Measurements from ENCODE around the gene PXN. TPM values are rescaled to one million over a fixed set of nuclear protein-coding genes. Genes with fewer than 3 reads are reported as not detected.

The PXN gene
- 5.6 TPM for total RNA-seq

DNA sequence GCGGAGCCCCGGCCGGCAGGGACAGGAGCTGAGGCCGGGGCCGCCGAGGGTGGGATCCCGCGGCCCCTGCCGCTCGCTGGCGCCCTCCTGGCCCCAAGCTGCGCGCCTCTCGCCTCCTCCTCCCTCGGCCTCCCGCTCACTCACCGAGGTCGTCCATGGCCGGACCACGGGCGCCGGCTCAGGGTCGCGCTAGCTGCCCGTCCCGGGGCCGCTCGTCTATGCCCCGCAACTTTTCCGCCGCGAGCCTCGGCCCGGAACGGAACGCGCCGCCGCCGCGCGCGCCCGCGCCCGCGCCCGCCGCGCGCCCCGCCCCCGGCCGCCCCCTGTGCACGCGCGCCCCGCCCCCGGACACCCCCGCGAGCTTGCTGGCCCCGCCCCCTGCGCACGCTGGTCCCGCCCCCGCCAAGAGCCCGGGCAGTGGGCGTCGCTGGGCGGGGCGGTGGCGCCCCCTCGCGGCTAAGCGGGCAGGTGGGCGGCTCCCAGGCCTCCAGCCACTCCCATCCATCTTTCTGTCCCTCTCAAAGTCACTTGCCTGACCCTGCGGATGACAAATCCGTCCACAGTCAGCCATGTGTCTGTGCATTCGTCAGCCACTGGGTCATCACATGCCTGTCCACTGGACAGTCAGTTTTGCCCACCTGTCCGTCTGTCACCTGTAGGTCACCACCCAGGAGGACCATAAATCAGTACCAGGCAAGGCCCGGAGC, at the start of gene PXN:
PXN (minus strand) TSS at position 258 of the 707 bp plus-strand sequence; CDS start at position 157, 101 bp downstream.

DNA sequence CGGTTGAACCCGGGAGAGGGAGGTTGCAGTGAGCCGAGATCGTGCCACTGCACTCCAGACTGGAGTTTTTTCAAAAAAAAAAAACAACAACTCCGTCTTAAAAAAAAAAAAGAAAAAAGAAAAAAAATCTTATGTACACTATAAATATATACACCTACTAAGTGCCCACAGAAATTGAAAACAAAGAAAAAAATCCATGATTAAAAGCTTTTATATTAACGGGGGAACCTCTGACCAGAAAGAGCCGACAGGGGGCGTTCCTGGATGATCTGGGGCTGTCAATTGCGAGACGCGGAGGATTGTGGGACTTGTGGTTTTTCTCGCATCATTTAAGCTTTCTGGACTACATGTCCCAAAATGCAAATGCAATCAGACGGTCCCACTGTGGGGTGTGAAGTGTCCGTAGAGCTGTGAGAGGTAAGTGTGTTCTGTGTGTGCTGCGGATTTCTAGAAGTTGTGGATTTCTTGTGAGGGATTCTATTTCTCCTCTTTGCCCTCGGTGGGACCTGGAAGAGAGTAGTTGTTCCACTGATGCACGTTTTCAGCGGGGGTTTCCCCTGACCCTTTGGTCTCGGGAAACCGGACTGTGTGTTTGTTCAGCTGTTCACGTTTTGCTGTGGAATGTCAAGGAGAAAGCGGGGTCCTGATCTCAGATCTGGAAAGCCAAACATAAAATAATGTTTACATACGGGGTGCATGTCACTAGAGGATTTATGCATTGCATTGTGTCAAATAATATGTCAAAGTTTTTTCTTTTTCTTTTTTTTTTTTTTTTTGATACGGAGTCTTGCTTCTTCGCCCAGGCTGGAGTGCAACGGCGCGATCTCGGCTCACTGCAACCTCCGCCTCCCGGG, 36.7 kb upstream of the PXN start, which contains the start of gene SIRT4:
SIRT4 (plus strand) TSS at position 360 of the 854 bp plus-strand sequence. CDS start 1,241 bp downstream, outside the sequence.

DNA sequence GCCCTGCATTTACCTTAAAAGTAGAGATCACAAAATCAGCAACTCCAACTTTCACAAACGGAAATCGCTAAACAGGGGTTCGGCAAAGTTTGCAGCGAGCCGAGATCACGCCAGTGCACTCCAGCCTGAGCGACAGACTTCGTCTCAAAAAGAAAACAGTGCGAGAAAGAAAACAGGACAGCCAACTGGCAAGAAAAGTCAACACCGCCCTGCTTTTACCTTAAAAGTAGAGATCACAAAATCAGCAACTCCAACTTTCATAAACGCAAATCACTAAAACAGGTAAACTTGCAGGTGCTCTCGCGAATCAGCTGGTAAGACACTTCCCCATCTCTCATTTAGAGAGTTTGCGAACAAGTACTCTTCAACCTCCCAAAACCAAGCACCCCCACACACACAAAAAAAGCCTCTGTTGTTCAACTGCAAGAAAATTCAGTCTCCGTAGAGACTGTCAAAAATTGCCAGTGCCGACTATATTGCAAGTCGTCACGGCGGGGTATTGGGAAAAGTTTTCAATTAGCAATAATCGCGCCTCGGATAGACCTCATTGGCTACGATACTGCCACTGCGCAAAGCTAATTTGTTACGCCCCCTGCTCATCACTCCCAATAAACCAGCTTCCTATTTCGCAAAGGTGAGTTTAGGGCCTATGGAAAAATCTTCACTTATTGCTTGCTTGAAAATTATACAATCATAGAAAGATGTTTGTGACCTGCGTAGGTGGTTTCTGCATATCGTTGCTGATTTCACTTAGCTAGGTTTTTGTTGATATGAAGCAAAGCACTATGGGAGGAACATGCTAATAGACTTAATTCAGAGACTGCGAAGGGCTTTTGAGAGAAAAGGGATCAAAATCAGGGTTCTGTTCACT, 27.4 kb upstream of the PXN start, which contains the start of gene RNU4-1:
RNU4-1 (minus strand) TSS at position 577 of the 871 bp plus-strand sequence.

DNA sequence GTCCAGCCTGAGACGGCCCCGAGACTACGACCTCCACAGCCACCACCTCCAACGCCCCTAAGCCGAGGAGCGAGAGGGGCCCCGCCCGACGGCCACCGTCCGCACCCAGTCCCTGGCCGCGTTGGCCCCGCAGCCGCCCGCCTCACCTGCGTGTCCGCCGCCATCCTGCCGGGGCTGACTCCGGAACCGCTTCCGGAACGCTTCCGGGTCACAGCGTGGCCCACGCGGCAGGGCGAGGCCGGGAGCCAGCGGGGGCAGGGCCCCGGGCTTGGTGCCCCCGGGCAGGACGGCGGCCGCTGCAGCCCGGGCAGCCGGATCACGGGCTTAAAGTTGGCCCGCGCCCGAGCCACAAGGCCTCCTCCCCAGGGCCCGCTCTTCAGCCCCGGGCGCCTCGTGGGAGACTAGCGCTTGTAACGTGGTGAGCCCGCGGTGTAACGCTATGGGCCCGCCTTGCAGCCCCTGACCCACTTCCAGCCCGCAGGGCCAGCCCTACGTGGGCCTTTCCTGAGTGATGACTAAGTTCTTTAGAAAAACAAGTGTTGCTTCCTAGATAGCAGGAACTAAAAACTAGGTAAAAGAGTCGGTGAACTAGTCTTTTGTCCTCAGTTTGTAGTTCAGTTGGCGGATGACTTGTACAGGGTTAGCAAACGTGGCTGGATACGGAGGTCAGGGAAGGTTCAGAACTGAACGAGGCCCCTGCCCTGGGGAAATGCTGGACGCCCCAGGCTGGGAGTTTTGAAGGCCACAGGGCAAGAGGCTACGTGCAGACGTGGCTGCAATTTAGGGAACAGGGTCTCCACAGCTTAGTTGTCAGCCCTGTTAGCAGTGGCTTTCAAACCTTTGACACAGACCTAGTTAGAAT, 70.8 kb downstream of the PXN start, which contains the start of gene GCN1:
GCN1 (minus strand) TSS at position 182 of the 862 bp plus-strand sequence; CDS start at position 164, 18 bp downstream.

Small RNA genes lying within 50 kb of the gene (small RNA-seq; reads per million reads assigned to genes)
- gene RNU4-1 (ENCODE audit: low replicate concordance) (1,026 reads per million, percentile 98 among the genes with 10 or more reads in this experiment), gene RNU4-2 (ENCODE audit: low replicate concordance) (2,108 reads per million, percentile 99 among the genes with 10 or more reads in this experiment), gene RNU6-1088P (ENCODE audit: low replicate concordance) (not detected)

Other genes starting within 250 kb of the PXN start
- 31.0 TPM for gene RAB35, start 149.0 kb downstream of the PXN start, total RNA-seq
- 97.3 TPM for gene GCN1, start 71.0 kb downstream of the PXN start, total RNA-seq
- gene RPLP0, start 64.6 kb downstream of the PXN start, total RNA-seq, result 1,587 TPM
- gene RNU4-2, start 26.2 kb upstream of the PXN start, total RNA-seq, result under 0.01 TPM
- gene RNU4-1, start 27.5 kb upstream of the PXN start, total RNA-seq, result under 0.01 TPM
- 2.2 TPM for gene SIRT4, start 36.6 kb upstream of the PXN start, total RNA-seq
- gene PLA2G1B, start 62.0 kb upstream of the PXN start, total RNA-seq, result not detected
- gene MSI1, start 103.4 kb upstream of the PXN start, total RNA-seq, result 15.0 TPM
- gene COX6A1, start 172.4 kb upstream of the PXN start, total RNA-seq, result 329 TPM
- gene TRIAP1, start 180.7 kb upstream of the PXN start, total RNA-seq, result 9.7 TPM
- 30.0 TPM for gene GATC, start 180.7 kb upstream of the PXN start, total RNA-seq
- gene SRSF9, start 204.0 kb upstream of the PXN start, total RNA-seq, result 93.9 TPM
- 231 TPM for gene DYNLL1, start 230.4 kb upstream of the PXN start, total RNA-seq

All from parietal lobe (tissue), 2 donors.